K562 (cell line): ENCODE measurements around the gene GTF2I. TPM values are rescaled to one million over a fixed set of nuclear protein-coding genes. Genes with fewer than 3 reads are reported as not detected.
A peak's percentile ranks its signal among the peaks of the same experiment; 100 is the strongest.

ENCODE experiments used
- BRF2 ChIP-seq: IDR thresholded peaks from 3 replicates; pipeline ENCODE4 v1.6.1; 2011; ENCODE audit warnings: borderline replicate concordance, mild to moderate bottlenecking; ENCODE audit not compliant: insufficient read length, insufficient read depth
- CHD2 ChIP-seq: IDR thresholded peaks from 2 replicates; pipeline ENCODE4 v1.6.1; 2011; ENCODE audit warnings: low read depth, low read length
- ELF1 ChIP-seq: fragments of 200-800 bp; sonication (Bioruptor generic); IDR thresholded peaks from 2 replicates; pipeline ENCODE4 v1.6.1; 2016; ENCODE audit warnings: missing genetic modification characterization, missing compliant biosample characterization
- EWSR1 ChIP-seq: fragments of 450-650 bp; IDR thresholded peaks from 2 replicates; pipeline ENCODE4 v1.6.1; 2018; ENCODE audit warnings: borderline replicate concordance, mild to moderate bottlenecking, low read depth, moderate library complexity; ENCODE audit not compliant: partially characterized antibody
- FIP1L1 ChIP-seq: fragments of 200-400 bp; formaldehyde crosslinking; IDR thresholded peaks from 2 replicates; pipeline ENCODE4 v1.6.1; 2018; ENCODE audit warnings: mild to moderate bottlenecking, low read depth, low read length; ENCODE audit not compliant: poor library complexity, severe bottlenecking
- MYC ChIP-seq, 2 experiments: fragments of 250-450 bp in 1 of 2; sonication (Bioruptor Pico) in 1 of 2; IDR thresholded peaks; 2 replicates each; pipeline versions ENCODE4 v1.5.1 to v1.6.1; 2012 to 2021; ENCODE audit warnings: low read depth in 2 of 2, borderline replicate concordance in 1 of 2, improper control_type of control experiment in 1 of 2, low read length in 1 of 2, mild to moderate bottlenecking in 1 of 2, moderate library complexity in 1 of 2
- PBX2 ChIP-seq, 2 experiments: IDR thresholded peaks in 1 of 2; conservative IDR thresholded peaks in 1 of 2; 2 replicates each; pipeline ENCODE4 v1.6.1; 2016; ENCODE audit warnings: low read depth in 2 of 2, mild to moderate bottlenecking in 1 of 2, missing compliant biosample characterization in 1 of 2, missing genetic modification characterization in 1 of 2, moderate library complexity in 1 of 2
- PTBP1 ChIP-seq: fragments of 200-400 bp; formaldehyde crosslinking; IDR thresholded peaks from 2 replicates; pipeline ENCODE4 v1.6.1; 2017; ENCODE audit warnings: low read depth, low read length
- RBBP5 ChIP-seq: fragments of 200-600 bp; sonication (generic); IDR thresholded peaks from 2 replicates; pipeline ENCODE4 v1.6.1; 2012; ENCODE audit warnings: borderline replicate concordance, mild to moderate bottlenecking, low read length, control low read depth, inconsistent platforms; ENCODE audit not compliant: insufficient read depth, poor library complexity, severe bottlenecking
- RCOR1 ChIP-seq, 2 experiments: IDR thresholded peaks; 2 replicates each; pipeline ENCODE4 v1.6.1; 2012; ENCODE audit warnings: low read depth in 2 of 2, low read length in 2 of 2, borderline replicate concordance in 1 of 2, improper control_type of control experiment in 1 of 2
- SFPQ ChIP-seq: fragments of 200-400 bp; formaldehyde crosslinking; IDR thresholded peaks from 2 replicates; pipeline ENCODE4 v1.6.1; 2017; ENCODE audit warnings: mild to moderate bottlenecking, low read depth, low read length, moderate library complexity
- SRF ChIP-seq, 2 experiments: fragments of 250-450, 450-650 bp in 1 of 2; sonication (Bioruptor Pico) in 1 of 2; sonication (generic) in 1 of 2; formaldehyde crosslinking; IDR thresholded peaks; 2 replicates each; pipeline versions ENCODE4 v1.5.0 to v1.5.1; 2020 to 2022; ENCODE audit warnings: mild to moderate bottlenecking in 1 of 2, missing genetic modification reagents in 1 of 2
- TEAD4 ChIP-seq, 2 experiments: sonication (generic) in 1 of 2; formaldehyde crosslinking in 1 of 2; IDR thresholded peaks; 2 replicates each; pipeline versions ENCODE4 v1.6.1 to v1.8.0; 2012 to 2022; ENCODE audit warnings: borderline replicate concordance in 1 of 2, inconsistent platforms in 1 of 2, low read length in 1 of 2, mild to moderate bottlenecking in 1 of 2, missing genetic modification reagents in 1 of 2
- ZBTB5 ChIP-seq: fragments of 450-650 bp; IDR thresholded peaks from 2 replicates; pipeline ENCODE4 v1.6.1; 2017; ENCODE audit warnings: antibody characterized with exemption
- ZNF384 ChIP-seq: IDR thresholded peaks from 2 replicates; pipeline ENCODE4 v1.6.1; 2012; ENCODE audit warnings: low read depth, low read length, improper control_type of control experiment
- polyA plus RNA-seq, 8 experiments: library from polyadenylated mRNA; depleted of rRNA in 4 of 8; stranded (reverse) in 5 of 8; unstranded in 3 of 8; fragments of >200 nt; fragmentation: Nextera tagmentation in 2 of 8; fragmentation: Illumina TruSeq in 1 of 8; extraction: Ambion mirVana in 2 of 8; extraction: Trizol in 1 of 8; gene quantifications; 2 replicates each; pipeline versions ENCODE4 v1.2.1 to v1.2.3, GENCODE V29; 2011 to 2014; ENCODE audit warnings: inconsistent platforms in 1 of 8, missing spikeins in 1 of 8
- total RNA-seq, 7 experiments: library from RNA; depleted of rRNA in 6 of 7; stranded (reverse); fragments of >200 nt in 6 of 7; fragmentation: Illumina TruSeq in 2 of 7; extraction: Trizol in 2 of 7; gene quantifications; 2 replicates each; pipeline versions ENCODE4 v1.2.1 to v1.2.3, GENCODE V29; 2011 to 2021; ENCODE audit warnings: low replicate concordance in 1 of 7

GTF2I gene
- total and polyA plus RNA-seq, 9 of the 15 experiments (the other 6 are each of a cell fraction or from before 2014, with no cell fraction given), result 8.4 to 161 (median 90.0) TPM

GRCh38 chr7:74656837-74657691, 454 bp upstream of the GTF2I start (continued):
- TF ChIP-seq SFPQ (no peak), ZNF384 (peak; percentile 100), SRF (CRISPR knock-in tag; IDR thresholded peaks at IDR 0.05) (peak in 1 of 2 experiments; percentile 54; a peak in 2 of 4 replicates), FIP1L1 (peak; percentile 35), ZBTB5 (no peak), PTBP1 (0 out of 2 replicates have a peak, but pooled peaks have one; percentile 16), TEAD4 (IDR thresholded peaks at IDR 0.05; ENCODE audit: low read length) (no peak; the same call in 1 of the 2 replicates), TEAD4 (CRISPR knock-in tag; IDR thresholded peaks at IDR 0.05; ENCODE audit: borderline replicate concordance) (no peak), EWSR1 (no peak), ELF1 (0 out of 2 replicates have a peak, but pooled peaks have one; percentile 24), RBBP5 (no peak), RCOR1 (IDR thresholded peaks at IDR 0.05; ENCODE audit: borderline replicate concordance in 1 of 2, low read depth in 2 of 2, low read length in 2 of 2) (peak in 1 of 2 experiments; percentile 6; a peak in 1 of 4 replicates), CHD2 (peak; percentile 61; the same call in 1 of the 2 replicates), PBX2 (CRISPR knock-in tag; IDR thresholded peaks at IDR 0.05; ENCODE audit: low read depth) (no peak), PBX2 (tag; conservative IDR thresholded peaks at IDR 0.05; ENCODE audit: low read depth) (no peak), BRF2 (no peak), MYC (IDR thresholded peaks at IDR 0.05; ENCODE audit: low read depth, low read length) (peak; percentile 36; the same call in 1 of the 2 replicates), MYC (CRISPR knock-in tag; IDR thresholded peaks at IDR 0.05; ENCODE audit: borderline replicate concordance, low read depth) (peak; percentile 80; the same call in 1 of the 2 replicates)
